ENCODE results near the gene MED23.

The MED23 gene

GRCh38 chr6:131641554-131641953 lies 13.5 kb upstream of the MED23 start:
- DNase-seq (ENCODE audit: low read depth) = no peak

GRCh38 chr6:131640576-131640975 lies 12.5 kb upstream of the MED23 start:
- no peak for DNase-seq (ENCODE audit: low read depth)

DNA sequence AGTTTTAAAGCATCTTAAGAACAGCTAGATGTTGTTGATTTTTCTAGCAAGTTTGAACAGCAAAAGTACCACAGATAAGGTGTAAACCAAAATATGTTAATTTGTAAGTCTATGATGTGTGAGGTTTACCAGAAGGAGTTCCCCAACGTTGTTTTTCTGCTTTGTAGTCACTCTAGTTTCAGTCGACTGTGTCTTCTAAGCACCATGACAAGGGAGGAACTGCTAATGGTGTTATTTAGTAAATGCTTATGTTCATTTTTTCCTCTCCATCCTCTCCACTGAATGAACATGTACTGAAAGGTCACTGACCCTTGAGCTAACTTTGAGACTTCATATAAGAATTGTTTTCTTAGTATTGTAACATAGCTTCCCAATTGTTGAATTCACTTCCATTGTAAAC lies 12.1 kb upstream of the MED23 start:
- no peak for DNase-seq (ENCODE audit: low read depth)

GRCh38 chr6:131638013-131638412 lies 10.0 kb upstream of the MED23 start:
- no peak for DNase-seq (ENCODE audit: low read depth)

DNA sequence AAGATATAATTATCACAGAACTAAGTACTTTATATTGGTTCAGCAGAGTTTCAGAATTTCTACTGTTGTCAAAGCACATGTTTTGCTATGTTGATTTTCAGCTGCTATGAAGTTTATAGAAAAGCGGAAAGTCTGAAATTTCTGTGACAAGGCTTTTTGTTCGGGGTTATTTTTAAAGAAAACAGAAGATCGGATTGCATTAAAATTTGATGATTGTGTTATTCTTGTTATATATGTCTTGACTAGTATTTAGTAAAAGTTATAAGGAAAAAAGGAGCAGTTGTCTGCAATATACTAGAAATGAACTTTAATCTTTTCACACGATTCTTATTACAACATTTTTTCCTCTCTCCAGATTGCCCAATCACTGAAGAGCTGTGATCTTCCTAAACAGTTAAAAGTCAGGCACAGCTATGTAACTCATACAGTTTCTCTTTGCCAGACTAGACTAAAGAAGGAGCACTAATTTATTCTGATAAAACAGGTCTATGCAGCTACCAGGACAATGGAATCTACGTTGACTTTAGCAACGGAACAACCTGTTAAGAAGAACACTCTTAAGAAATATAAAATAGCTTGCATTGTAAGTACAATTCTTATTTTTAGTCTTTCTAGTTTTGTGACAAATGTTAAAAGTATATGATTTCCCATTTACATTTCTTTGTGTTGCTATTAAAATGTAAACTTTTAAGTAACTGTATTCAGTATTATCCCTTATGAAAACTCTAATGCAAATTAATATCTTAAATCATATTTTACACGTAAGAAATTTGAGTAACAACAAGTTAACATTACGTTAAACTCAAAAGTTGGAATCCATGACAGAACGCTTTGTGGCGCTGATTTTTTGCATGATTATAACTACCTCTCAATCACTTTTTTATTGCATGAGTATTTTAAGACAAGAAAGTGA lies 9.1 kb upstream of the MED23 start, which contains the start of gene ENPP3:
ENPP3 (plus strand) TSS at position 423 of the 913 bp plus-strand sequence; CDS start at position 506, 83 bp downstream.
- no peak for DNase-seq (ENCODE audit: low read depth)

GRCh38 chr6:131635384-131636340 lies 7.6 kb upstream of the MED23 start:
- DNase-seq (ENCODE audit: low read depth) = no peak

- no peak for DNase-seq (ENCODE audit: low read depth)
Measured at GRCh38 chr6:131631625-131632289, 3.7 kb upstream of the MED23 start.

DNA sequence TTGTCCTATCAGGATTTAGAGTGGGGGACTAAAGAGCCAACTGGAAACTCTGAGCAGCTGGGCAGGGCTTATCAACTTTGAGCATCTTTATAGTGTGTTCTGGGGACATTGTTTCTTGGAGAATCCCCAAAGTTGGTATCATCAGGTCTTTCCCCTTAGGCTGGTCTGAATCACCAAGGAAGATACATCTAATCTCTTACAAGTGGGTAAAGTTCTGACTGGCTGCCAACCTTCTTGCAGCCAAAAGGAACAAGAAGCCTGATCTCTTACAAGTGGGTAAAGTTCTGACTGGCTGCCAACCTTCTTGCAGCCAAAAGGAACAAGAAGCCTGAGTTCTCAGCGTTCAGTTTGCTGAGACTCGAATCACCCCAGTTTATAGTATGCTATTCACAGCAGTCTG lies 1.6 kb upstream of the MED23 start:
- no peak for DNase-seq (ENCODE audit: low read depth)

DNA sequence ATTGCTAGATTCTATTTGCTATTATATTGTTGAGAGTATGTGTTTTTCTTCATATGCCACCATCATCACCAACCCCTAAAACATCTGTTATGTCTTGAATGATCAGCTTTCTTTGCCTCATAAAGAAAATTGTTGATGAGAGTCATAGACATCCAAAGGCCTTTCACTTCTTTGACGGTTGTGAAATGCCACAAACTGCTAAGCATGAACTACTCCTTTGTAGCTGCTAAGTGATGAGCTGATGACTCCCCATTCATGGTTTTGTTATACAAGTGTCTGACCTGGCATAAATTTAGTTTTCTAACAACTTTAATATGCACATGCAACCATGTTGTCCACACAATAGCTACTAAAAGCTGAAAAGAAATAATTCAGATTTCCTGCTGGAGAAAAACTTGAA lies 684 bp upstream of the MED23 start:
- no peak for DNase-seq (ENCODE audit: low read depth)

DNA sequence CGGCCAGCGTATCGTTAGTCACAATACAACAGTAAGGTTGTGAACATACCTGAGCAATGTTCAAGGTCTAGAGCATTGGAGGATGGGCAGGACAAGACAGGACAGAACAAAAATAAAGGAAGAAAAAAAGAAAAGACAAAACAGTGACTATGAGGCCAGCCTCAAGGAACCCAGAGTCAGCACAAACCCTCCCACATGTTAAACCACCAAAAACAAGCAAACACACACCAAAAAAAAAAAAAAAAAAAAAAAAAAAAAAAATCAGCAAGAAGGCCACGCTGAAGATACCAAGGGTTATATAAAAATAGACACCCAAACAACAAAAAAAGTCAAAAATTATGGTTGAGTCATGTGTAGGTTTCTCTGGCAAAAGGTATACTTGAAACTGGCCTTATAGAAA lies 12.8 kb downstream of the MED23 start:
- no peak for DNase-seq (ENCODE audit: low read depth)

DNA sequence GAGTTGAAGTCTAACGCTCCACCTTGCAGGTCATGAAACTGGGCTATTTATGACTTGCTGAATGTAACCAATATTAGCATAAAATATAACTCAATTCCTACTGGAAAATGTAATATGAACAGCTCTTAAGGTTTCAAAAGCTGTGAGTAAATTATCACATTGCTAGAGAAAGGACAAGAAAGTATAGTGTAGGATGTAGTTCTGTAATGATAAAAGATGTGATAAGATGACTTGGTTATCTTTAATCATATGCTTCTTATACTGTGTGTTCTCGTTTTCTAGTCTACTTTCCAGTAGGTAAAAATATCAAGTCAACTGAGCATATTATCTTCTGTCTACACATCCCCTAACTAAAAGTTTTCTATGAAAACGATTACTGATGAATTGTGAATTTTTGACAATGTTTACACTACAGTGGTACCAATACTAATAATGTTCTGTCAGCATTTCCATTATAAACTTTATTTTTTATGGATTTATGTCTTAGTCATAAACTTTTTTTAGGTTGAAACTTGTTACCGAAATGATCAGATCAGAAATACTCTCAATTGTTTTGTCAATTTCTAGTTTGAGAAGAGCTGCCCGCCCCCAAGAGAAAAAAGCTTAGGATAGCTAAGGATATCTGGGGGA lies 14.6 kb downstream of the MED23 start:
- no peak for DNase-seq (ENCODE audit: low read depth)

- no peak for DNase-seq (ENCODE audit: low read depth)
Measured at GRCh38 chr6:131602781-131603312, 25.2 kb downstream of the MED23 start.

DNA sequence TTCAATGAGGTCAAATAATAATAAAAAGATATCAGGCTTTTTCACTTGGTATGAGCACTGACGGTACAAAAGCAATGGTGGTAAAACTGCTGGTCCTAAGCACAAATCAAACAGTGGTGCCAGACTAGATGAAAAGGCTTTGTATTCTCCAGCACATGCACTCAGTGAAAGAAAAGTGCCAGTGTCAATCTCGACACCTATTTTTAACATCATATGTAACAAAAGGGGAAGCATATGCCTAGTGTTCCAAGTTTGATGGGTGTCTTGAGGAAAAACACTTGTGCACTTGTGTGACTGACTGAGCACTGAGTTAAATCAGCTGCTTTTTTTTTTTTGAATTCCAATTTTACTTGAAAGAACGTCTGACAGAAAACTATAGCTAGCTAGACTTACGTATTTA lies 27.3 kb downstream of the MED23 start:
- DNase-seq (ENCODE audit: low read depth) = no peak

GRCh38 chr6:131597446-131597845 lies 30.6 kb downstream of the MED23 start:
- no peak for DNase-seq (ENCODE audit: low read depth)

- DNase-seq (ENCODE audit: low read depth) = no peak
Measured at GRCh38 chr6:131594074-131594473, 34.0 kb downstream of the MED23 start.

DNA sequence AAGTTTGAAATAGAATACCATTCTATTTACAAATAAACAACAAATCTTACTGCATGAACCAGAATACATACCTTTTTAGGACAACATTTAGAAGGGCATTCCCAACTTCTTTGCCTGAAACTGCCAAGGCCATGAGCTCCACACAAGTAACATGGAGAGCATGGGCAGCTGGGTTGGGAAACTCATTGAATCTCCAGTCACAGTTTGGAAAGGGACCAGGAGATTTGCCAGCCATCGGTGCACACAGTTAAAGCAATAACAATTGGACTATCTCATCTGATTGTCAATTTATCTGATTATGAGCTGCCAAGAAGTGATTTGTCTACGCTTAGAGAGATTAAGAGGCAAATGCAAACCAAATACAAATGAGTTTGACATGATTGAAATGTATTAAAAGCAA lies 35.1 kb downstream of the MED23 start:
- DNase-seq (ENCODE audit: low read depth) = no peak

DNA sequence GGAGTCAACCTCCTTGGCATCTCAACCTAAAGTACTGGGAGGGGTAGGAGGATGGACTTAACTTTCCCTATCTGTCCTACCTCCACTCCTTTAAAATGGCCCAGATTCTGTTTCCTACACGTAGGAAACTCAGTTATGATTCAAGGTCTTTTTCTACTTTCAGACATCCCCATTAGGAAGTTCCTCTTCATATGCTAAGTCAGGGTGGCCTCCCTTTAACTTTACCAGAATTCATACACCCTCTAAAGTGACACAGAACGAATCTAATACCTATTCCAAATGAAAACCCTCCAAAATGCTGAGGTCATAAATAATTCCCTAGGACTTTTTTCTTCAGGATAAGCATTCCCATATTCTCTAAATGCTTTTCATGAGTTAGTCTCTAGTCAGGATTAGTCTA lies 39.4 kb downstream of the MED23 start:
- DNase-seq (ENCODE audit: low read depth) = no peak

GRCh38 chr6:131587909-131588308 lies 40.1 kb downstream of the MED23 start:
- no peak for DNase-seq (ENCODE audit: low read depth)

- no peak for DNase-seq (ENCODE audit: low read depth)
Measured at GRCh38 chr6:131586543-131586942, 41.5 kb downstream of the MED23 start.

DNA sequence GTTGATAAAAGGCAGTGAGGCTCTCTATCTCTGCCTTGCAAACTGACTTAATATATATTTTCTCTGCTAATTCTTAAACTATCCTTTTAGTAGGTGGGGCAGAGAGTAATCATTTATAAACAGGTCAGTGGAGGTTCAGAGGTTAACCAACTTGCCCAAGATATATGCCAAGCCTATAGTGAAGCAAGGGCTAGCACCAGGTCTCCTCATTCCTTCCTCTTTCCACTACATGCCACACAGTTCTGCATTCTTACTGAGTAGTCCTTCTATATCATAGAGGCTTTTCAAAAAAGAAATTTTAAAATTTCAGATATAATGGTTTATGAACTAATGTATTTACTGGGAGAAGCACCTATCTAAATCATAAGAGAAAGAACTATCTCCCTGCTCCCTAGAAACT lies 46.5 kb downstream of the MED23 start:
- no peak for DNase-seq (ENCODE audit: low read depth)

- DNase-seq (ENCODE audit: low read depth) = no peak
Measured at GRCh38 chr6:131575834-131576478, 52.1 kb downstream of the MED23 start.
